Measurements from ENCODE around the gene RBCK1.
"Not testable (repeated sequence)": the region's sequence is repeated elsewhere in the genome, so short reads cannot be mapped to it uniquely, and the experiment has no call there.

RBCK1 gene

GRCh38 chr20:467755-468154, 59.7 kb downstream of the RBCK1 start:
- DNase-seq (ENCODE audit: low read depth in 4 of 4, low spot score in 1 of 4): no peak

DNA sequence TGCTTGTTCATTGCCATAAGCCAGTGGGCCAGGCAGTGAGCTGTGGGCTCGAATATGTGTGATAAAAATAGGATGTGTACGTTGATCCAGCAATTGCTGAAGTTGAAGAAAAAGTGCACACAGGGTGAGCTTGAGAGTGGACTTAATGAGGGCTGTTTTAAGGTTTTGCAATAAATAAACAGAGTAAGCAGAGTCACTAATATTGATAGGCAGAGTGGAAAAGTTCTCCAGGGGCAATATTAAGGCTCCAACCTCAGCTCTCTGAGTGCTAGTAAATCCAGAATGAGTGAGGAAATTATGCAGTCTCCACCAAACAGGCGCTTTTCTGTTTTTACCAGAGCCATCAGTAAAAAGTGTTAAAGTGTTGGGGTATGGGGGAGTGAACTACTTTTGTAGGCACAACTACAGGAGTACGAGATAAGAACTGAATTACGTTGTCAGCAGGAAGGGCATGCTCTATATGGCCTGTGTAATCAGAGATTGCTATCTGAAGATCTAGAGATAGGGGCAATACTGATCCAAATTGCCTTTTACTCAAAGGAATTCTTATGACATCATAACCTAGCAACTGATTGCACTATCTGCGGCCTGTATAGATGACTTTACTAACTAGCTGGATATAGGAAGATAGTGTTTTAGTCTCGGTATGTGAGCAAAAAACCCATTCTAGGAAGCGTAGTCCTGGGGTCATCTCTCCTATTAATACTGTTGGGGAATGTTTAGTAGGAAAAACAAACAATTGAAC, 61.8 kb downstream of the RBCK1 start:
- DNase-seq (ENCODE audit: low read depth in 4 of 4, low spot score in 1 of 4): no peak

DNA sequence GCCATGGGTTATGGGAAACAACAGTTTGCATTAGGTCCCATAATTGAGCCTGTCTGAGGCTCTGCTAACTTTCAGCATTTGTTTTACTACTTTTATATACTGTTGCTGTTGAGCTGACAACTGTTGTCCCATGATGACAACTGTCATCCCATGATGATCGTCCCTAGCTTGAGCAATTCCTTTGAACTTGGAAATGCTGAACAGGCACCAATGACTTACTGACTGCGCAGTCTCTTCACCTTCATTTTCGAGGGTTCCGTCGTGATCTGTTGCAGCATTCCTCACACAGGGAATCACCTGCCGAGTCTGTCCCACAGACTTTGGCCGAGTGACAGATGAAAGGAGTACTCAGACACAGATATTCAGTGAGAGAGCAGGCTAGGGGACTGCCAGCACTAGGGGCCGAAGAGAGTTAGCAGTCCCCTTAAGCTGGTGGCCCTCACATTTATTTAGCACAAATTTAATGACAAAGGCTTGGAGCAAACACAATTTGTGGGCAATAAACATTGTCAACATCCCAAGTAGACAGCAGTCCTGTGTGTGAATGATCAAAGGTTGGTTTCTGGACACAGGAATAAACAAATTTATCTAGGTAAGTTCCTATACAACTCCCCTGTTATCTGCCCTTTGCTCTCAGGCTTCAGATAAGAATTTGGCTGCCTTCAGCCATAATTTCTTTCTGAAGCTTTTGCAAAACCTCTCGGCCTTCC, 64.2 kb downstream of the RBCK1 start:
- DNase-seq (ENCODE audit: low read depth in 4 of 4, low spot score in 1 of 4): no peak

DNA sequence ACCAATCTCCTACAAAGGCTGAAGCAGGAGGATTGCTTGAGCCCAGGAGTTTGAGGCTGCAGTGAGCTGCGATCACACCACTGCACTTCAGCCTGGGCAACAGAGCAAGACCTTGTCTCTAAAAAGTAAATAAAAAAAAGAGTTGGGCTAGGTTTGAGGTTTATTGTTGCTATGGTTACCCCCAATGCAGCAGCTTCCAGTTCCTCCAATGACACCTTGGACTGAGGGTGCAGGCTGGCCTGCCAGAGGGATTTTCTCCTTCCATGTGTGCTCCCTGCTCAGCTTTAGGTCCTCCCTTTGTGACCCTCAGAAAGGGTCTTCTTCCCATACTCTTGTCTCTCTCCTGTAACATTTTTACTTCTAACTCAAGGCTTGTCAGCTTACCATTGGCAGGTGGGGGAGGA, 64.8 kb downstream of the RBCK1 start:
- no peak for DNase-seq (ENCODE audit: low read depth in 4 of 4, low spot score in 1 of 4)

GRCh38 chr20:474581-474980, 66.5 kb downstream of the RBCK1 start:
- DNase-seq (ENCODE audit: low read depth in 4 of 4, low spot score in 1 of 4): no peak

DNA sequence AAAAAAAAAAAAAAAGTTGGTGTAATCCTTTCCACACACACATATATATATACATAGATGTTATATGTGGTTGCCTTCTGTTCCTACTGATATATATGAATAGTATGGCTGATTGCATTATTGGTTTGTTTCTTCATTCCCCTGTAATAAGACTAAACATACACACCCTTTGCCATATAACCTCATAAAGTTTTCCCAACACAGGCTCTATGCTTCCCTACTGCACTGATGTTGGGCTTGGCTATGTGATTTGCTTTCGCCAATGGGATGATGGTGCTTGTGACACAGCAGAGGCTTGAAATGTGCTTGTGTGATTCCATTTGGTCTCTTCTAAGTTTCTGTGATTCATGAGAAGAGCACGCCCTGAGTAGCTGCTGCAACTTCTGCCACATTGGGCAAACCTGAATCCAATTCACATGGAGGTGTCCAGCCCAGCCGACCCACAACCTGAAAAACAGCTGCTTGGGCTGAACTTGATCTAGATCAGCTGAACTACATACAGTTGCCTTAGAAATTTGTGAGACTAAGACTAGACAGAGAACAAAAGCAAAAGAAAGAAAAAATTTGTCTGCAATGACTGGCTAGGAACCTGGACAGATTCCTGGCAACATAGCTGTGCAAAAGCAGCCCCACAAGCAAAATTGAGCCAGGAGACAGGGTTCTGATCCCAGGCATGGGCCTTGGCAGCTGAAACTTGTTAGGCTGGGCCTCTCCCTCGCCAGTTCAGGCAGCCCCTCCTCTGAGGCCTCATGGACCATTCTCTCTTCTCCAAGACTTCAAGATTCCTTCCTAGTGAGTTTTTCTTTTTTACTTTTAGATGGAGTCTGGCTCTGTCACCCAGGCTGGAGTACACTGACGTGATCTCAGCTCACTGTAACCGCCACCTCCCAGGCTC, 67.6 kb downstream of the RBCK1 start:
- DNase-seq (ENCODE audit: low read depth in 4 of 4, low spot score in 1 of 4): no peak

DNA sequence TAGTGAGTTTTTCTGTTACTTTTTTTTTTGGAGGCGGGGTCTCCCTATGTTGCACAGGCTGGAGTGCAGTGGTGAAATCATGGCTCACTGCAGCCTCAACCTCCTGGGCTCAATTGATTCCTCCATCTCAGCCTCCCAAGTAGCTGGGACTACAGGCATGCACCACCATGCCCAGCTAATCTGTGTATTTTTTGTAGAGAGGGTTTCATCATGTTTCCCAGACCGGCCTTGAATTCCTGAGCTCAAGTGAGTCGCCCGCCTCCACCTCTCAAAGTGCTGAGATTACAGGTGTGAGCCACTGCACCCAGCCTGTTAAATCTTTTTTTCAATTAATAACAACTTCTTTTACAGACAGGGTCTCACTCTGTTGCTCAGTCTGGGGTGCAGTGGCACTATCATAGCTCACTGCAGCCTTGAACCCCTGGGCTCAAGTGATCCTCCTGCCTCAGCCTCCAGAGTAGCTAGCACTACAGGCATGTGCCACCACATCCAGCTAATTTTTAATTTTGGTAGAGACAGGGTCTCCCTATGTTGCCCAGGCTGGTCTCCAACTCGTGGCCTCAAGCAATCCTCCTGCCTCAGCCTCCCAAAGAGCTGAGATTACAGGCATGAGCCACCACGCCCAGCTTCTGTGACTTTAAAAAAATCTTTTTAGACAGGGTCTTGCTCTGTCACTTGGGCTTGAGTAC, 68.6 kb downstream of the RBCK1 start:
- not testable (repeated sequence) for DNase-seq (ENCODE audit: low read depth in 4 of 4, low spot score in 1 of 4)

DNA sequence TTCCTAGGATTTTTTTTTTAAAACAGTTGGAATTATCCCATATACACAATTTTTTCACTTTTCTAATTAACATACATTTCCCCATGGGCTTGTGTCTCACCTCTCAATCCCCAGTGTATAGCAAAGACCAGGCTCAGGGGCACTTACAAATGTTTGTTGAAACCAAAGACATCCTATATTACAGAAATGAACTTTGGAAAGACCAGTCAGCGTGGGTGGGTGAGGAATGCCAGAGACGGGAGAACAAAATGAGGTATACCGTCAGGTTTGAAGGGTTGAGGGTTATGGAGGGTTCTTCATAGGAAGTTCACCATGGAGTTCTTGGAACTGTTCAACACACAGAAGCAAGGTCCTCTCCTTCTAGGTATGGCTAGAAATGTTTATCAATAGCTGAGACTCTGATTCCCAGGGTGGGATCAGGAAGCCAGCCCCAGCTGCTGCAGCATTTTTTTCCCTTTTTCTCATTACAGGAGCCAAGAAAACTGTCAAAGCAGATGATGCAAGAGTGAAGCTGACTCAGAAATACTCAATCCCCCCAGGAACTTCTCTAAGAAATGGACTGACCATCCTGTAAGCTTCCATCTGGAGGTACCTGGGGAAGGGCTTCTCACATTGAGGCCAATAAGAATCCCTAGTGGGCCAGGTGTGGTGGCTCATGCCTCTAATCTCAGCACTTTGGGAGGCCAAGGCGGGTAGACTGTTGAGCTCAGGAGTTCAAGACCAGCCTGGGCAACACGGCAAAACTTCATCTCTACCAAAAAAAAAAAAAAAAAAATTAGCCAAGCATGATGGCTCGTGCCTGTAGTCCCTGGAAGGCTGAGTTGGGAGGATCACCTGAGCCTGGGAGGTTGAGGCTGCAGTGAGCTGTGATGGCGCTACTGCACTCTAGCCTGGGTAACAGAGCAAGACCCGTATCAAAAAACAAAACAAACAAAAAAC, 70.2 kb downstream of the RBCK1 start:
- DNase-seq (ENCODE audit: low read depth in 4 of 4, low spot score in 1 of 4): no peak

- DNase-seq (ENCODE audit: low read depth in 4 of 4, low spot score in 1 of 4): no peak
Measured at GRCh38 chr20:478949-479429, 70.9 kb downstream of the RBCK1 start.

- no peak for DNase-seq (ENCODE audit: low read depth in 4 of 4, low spot score in 1 of 4)
Measured at GRCh38 chr20:479487-479886, 71.4 kb downstream of the RBCK1 start.

DNA sequence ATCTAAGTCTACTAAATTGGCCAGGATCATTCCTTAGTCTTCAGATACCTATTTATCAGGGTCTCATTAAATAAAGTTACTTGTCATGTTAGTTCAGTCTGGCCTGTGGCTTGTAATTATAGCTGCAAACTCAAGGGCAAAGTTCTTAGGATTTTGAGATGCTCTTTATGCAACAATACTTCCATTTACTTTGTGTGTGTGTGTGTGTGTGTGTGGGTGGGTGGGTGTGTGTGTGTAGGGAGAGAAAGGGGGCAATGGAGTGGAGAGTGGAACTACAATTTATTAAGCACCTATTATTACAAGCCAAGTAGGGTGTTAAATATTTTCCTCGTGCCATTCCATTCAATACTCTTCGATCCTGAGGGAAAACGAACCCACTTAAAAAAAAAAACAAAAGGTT, 71.9 kb downstream of the RBCK1 start:
- DNase-seq (ENCODE audit: low read depth in 4 of 4, low spot score in 1 of 4): no peak

- no peak for DNase-seq (ENCODE audit: low read depth in 4 of 4, low spot score in 1 of 4)
Measured at GRCh38 chr20:481167-481566, 73.1 kb downstream of the RBCK1 start.
